A673 (cell line): ENCODE measurements around the gene SPX. TPM values are rescaled to one million over a fixed set of nuclear protein-coding genes. Genes with fewer than 3 reads are reported as not detected.

Source experiments
- BruUV-seq: library from RNA; stranded (reverse); fragments of 400-500 nt; replicated peaks from 2 replicates; lab custom pipeline; 2021; lab: Mats Ljungman, UMichigan
- CTCF ChIA-PET: fragments of 300-600 bp; sonication (Branson Sonifier 250); formaldehyde crosslinking; loops from one replicate; lab custom pipeline; 2022; ENCODE audit warnings: antibody characterized with exemption; lab: Charles Lee
- POLR2A ChIA-PET: fragments of 300-600 bp; sonication (Branson Sonifier 250); formaldehyde crosslinking; loops from one replicate; lab custom pipeline; 2022; ENCODE audit warnings: antibody characterized with exemption; ENCODE audit not compliant: low non-redundant PET; lab: Charles Lee
- DNase-seq: peaks from one replicate; pipeline ENCODE4 v3.0.0-alpha.2; 2015; ENCODE audit warnings: low spot score
- H3K27ac ChIP-seq: fragments of 200-600 bp; sonication (generic); 2 replicates; pipeline ENCODE4 v1.5.1; 2016; ENCODE audit warnings: mixed run types, low read depth, mild to moderate bottlenecking, mixed read lengths, antibody characterized with exemption, low read length; ENCODE audit not compliant: poor library complexity, severe bottlenecking
- H3K27me3 ChIP-seq: fragments of 200-600 bp; sonication (generic); replicated peaks from 2 replicates; pipeline ENCODE4 v1.6.1; 2017; ENCODE audit warnings: mixed run types, low read depth, mild to moderate bottlenecking, mixed read lengths, antibody characterized with exemption, low read length; ENCODE audit not compliant: insufficient read depth, poor library complexity
- H3K36me3 ChIP-seq: fragments of 200-600 bp; sonication (generic); 2 replicates; pipeline ENCODE4 v1.6.1; 2016; ENCODE audit warnings: mixed run types, mild to moderate bottlenecking, mixed read lengths, antibody characterized with exemption, low read length; ENCODE audit not compliant: insufficient read depth, poor library complexity, severe bottlenecking
- H3K4me1 ChIP-seq: fragments of 200-600 bp; sonication (generic); 2 replicates; pipeline ENCODE4 v1.6.1; 2017; ENCODE audit warnings: mixed run types, mild to moderate bottlenecking, mixed read lengths, antibody characterized with exemption, low read length; ENCODE audit not compliant: insufficient read depth, poor library complexity, severe bottlenecking
- H3K4me3 ChIP-seq: fragments of 200-600 bp; sonication (generic); 2 replicates; pipeline ENCODE4 v1.5.1; 2016; ENCODE audit warnings: low read depth, mixed run types, mild to moderate bottlenecking, mixed read lengths, low read length; ENCODE audit not compliant: poor library complexity, severe bottlenecking
- H3K9me3 ChIP-seq: fragments of 200-600 bp; sonication (generic); 2 replicates; pipeline ENCODE4 v1.6.1; 2016; ENCODE audit warnings: mixed run types, low read depth, mild to moderate bottlenecking, mixed read lengths, antibody characterized with exemption, low read length; ENCODE audit not compliant: poor library complexity, severe bottlenecking
- EZH2 ChIP-seq: fragments of 200-600 bp; sonication (generic); IDR thresholded peaks from 2 replicates; pipeline ENCODE4 v1.6.1; 2017; ENCODE audit warnings: borderline replicate concordance, low read depth, mild to moderate bottlenecking, mixed read lengths, antibody characterized with exemption, low read length; ENCODE audit not compliant: poor library complexity, severe bottlenecking
- intact Hi-C: fragments of 100-400 bp; cut with micrococcal nuclease; formaldehyde crosslinking; loops from one replicate; pipeline ENCODE4 v1.10.0; 2022; ENCODE audit not compliant: unreplicated experiment
- total RNA-seq: library from RNA; stranded (reverse); gene quantifications from 2 replicates; pipeline ENCODE4 v1.2.3, GENCODE V29; 2021
- TF ChIP-seq, protein P1 (sequence below): fragments of 300-800, 200-600 bp; sonication (generic); conservative IDR thresholded peaks from 2 replicates; pipeline ENCODE4 v1.5.1; 2017; ENCODE audit warnings: low read depth, mild to moderate bottlenecking, antibody characterized with exemption, low read length, moderate library complexity, mixed read lengths

SPX gene
- total RNA-seq, 1 experiment from 2014 or later: 0.28 TPM

DNA sequence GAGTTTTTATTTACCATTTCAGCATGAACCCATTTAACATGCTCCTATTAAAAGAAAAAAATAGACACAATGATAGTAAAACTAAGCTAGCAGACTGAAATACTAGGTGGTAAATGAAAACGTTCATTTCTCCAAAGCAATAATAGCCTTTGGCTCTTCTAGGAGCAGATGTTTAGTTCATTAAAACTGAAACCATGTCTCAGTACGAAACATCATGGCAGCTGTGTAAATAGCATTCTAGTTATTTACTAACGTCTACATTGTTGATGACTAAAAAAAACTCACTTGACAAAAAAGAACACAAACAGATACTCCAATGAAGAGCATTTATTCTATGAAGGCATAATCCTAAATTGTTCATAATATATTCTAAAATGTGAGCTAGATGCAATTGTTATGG, 42.6 kb upstream of the SPX start:
- no peaks in the 10 kb centered on the region for H3K9me3 ChIP-seq
- BruUV-seq: no TSS peak
- H3K27me3 ChIP-seq: no peaks in the 10 kb centered on the region
- no peak for DNase-seq
- H3K36me3 ChIP-seq: peaks cover 19% of the 10 kb centered on the region
- CTCF ChIA-PET: no interaction called here
- no peaks in the 10 kb centered on the region for H3K4me1 ChIP-seq
- intact Hi-C loops: no loop called here
- no peak for TF ChIP-seq EZH2
- TF ChIP-seq, protein P1, sequence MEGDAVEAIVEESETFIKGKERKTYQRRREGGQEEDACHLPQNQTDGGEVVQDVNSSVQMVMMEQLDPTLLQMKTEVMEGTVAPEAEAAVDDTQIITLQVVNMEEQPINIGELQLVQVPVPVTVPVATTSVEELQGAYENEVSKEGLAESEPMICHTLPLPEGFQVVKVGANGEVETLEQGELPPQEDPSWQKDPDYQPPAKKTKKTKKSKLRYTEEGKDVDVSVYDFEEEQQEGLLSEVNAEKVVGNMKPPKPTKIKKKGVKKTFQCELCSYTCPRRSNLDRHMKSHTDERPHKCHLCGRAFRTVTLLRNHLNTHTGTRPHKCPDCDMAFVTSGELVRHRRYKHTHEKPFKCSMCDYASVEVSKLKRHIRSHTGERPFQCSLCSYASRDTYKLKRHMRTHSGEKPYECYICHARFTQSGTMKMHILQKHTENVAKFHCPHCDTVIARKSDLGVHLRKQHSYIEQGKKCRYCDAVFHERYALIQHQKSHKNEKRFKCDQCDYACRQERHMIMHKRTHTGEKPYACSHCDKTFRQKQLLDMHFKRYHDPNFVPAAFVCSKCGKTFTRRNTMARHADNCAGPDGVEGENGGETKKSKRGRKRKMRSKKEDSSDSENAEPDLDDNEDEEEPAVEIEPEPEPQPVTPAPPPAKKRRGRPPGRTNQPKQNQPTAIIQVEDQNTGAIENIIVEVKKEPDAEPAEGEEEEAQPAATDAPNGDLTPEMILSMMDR: no peak
- H3K27ac ChIP-seq: no peak overlapping the region
- POLR2A ChIA-PET: no interaction called here
- no peak overlapping the region for H3K4me3 ChIP-seq

DNA sequence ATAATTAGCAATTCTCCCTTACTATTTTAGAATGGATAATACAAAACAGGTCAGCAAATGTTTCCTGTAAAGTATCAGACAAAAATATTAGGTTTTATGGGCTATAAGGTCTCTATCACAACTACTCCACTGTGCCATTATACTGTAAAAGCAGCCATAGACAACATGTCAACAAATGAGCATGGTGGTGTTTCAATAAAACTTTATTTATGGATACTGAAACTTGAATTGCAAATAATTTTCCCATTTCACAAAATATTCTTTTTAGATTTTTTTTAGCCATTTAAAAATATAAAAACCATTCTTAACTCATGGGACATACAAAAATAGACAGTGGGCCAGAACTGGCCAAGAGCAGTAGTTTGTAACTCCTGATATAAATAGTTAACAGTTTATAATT, 40.1 kb upstream of the SPX start:
- DNase-seq: no peak
- no peak overlapping the region for H3K4me3 ChIP-seq
- H3K27ac ChIP-seq: no peak overlapping the region
- intact Hi-C loops: no loop called here
- H3K27me3 ChIP-seq: no peaks in the 10 kb centered on the region
- H3K4me1 ChIP-seq: no peaks in the 10 kb centered on the region
- POLR2A ChIA-PET: no interaction called here
- no TSS peak for BruUV-seq
- H3K9me3 ChIP-seq: no peaks in the 10 kb centered on the region
- CTCF ChIA-PET: no interaction called here
- TF ChIP-seq, protein P1: no peak
- TF ChIP-seq EZH2: no peak
- H3K36me3 ChIP-seq: peaks cover 25% of the 10 kb centered on the region

DNA sequence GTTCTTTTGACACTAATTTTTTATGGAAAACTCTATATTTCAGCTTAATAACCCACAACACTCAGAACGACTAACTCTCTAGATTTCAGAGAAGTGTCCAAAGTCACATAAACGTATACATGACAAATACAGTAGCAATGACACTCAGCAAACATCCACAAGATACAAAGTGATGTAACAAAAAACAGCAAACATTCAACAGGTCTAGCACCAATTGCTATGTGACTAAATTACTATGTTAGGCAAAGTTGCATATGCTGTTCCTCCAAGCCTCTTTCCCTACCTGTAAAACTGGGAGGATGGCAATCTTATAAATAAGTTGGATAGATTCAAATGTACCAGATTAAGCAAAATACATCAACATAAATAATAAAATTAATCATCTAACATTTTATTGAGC, 26.3 kb upstream of the SPX start:
- intact Hi-C loops: loop anchor here (5.0 kb wide), 1 partner anchor 158 kb away; the partner anchor contains the start of gene LDHB
- BruUV-seq: no TSS peak
- H3K4me3 ChIP-seq: no peak overlapping the region
- H3K4me1 ChIP-seq: peaks cover 19% of the 10 kb centered on the region
- H3K27ac ChIP-seq: no peak overlapping the region
- ChIA-PET POLR2A (no interaction called here), CTCF (no interaction called here)
- TF ChIP-seq, protein P1: no peak
- TF ChIP-seq EZH2: no peak
- DNase-seq: no peak
- H3K27me3 ChIP-seq: no peaks in the 10 kb centered on the region
- H3K9me3 ChIP-seq: no peaks in the 10 kb centered on the region
- peaks cover 15% of the 10 kb centered on the region for H3K36me3 ChIP-seq
